Endometrium (tissue), 2 donors: ENCODE data around the gene TP53BP2.

Experiments
- FAIRE-seq: peaks from 2 replicates; lab custom pipeline; 2012; peaks lifted over from hg19 to GRCh38; lab: Jason Lieb, UNC
- donor health status: control.
- donor health status: control.

Gene TP53BP2

DNA sequence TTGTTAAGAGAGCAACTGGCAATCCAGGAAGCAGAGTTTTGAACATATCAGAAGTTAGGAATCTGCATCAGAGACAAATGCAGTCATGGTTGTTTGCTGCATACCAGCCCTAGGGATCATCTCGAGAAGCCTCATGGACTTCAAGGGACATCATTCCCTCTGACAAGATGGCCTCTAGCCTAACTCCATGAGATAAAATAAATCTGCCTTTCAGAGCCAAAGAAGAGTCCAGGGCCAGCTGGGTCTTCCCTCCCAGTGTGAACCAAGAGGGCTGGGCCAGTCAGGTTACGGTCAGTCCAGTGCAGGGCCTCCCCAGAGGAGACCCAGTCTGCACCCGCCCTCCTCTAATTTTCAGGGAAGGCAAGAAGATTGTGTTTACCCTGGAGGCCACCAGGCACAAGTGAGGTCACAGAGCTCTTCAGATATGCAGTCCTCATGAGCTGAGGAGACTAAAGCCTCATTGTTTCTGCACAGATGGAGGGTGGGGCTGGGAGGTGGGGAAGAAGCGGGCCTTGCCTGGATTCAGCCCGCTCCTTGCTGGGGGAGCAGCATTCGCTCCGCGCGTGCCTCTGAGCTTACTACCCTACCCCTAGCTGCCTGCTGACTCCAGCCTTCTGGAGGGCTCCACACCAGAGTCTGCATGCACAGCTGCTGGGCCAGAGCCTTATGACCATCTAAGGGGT is 80.6 kb downstream of the TP53BP2 start:
- no peak for FAIRE-seq

DNA sequence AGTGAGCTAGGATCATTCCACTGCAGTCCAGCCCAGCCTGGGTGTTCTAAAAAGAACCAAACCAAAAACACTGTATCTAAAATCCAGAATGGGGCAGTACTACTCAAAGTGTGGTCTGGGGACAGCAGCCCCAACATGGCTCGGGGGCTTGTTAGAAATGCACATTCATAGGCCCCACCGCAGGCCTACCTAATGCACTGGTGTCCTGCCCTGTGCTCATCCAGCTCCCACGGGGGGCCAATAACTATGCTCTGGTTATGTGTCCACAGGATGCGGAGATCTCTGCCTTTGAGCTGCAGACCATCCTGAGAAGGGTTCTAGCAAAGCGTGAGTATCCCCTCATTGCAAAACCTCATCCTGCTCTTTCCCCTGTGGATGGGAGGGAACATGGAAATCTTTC is 81.9 kb downstream of the TP53BP2 start:
- no peak for FAIRE-seq

DNA sequence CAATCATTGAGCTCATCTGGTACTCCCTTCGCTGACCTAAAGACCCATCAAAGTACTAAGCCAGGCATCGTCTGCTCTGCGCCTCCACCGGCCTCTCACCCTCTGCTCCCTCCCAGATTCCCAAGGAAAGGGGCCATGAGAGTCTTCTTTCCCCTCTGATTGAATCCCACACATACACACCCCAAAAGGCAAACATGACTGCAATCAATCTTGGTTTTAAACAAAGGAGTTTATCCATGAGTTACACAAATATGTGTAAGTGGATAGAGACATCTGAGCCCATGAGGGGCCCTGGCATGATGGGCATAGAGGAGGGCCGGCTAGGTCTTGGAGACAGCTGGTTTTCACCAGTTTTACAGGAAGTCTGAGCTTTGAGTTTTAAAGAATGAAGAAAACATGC is 82.5 kb downstream of the TP53BP2 start:
- no peak for FAIRE-seq

DNA sequence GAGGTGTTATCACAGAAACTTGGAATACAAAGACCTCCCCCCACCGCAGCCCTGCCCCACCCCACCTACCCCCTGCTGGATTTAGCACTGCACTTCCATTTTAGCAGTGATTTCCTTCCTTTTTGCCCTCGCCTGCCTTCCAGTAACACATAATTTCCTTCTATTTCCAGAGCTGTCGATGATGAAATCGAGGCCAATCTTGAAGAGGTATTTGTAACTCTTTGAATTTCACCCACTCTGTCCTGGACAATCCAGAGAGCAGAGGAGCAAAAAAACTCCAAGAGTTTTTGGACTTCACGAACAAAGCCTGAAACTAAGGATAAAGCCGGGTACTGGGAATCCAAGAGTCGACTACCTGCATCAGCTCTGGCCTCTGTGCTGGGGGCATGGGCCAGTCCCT is 84.3 kb downstream of the TP53BP2 start:
- FAIRE-seq: no peak

DNA sequence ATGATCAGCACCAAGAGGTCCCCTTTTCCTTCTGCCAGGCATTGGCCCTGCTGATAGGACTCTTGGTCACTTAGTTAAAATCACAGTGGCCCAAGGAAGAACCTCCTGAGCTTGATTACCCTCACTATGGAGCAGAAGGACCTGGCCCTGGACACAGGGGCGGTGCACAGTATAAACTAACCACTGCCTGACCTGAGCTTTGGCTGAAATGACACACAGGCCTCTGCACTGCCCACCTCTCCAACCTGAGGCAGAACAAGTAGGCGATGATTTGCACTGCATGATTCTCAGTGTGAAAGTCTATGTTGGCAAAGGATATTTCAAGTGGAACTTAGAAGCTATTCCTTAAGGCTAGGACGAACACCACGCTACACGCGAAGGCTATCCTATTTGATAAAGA is 84.9 kb downstream of the TP53BP2 start:
- FAIRE-seq: no peak

DNA sequence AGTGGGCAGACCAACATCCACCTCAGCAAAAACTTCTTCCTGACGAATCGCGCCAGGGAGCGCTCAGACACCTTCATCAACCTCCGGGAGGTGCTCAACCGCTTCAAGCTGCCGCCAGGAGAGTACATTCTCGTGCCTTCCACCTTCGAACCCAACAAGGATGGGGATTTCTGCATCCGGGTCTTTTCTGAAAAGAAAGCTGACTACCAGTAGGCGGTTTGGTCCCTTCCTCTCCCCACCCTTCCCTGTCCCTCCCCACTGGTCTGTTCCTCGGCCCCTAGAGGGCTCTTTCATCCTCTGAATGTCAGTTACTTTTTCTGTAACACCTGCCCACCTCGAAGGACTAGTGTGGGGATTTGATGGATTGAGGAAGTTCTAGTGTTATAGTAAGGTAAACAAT is 86.5 kb downstream of the TP53BP2 start:
- no peak for FAIRE-seq

DNA sequence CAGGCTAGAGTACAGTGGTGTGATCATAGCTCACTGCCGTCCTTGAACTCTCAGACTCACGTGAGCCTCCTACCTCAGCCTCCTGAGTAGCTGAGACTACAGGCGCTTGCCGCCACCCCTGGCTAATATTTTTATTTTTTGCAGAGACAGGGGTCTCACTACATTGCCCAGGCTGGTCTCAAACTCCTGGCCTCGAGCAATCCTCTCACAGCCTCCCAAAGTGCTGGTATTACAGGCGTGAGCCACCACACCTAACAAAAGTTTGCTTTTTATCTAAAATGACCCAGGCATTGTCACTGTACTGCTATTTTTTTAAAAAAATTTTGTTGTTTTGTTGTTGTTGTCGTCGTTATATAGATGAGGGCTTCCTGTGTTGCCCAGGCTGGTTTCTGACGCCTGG is 87.0 kb downstream of the TP53BP2 start:
- no peak for FAIRE-seq

DNA sequence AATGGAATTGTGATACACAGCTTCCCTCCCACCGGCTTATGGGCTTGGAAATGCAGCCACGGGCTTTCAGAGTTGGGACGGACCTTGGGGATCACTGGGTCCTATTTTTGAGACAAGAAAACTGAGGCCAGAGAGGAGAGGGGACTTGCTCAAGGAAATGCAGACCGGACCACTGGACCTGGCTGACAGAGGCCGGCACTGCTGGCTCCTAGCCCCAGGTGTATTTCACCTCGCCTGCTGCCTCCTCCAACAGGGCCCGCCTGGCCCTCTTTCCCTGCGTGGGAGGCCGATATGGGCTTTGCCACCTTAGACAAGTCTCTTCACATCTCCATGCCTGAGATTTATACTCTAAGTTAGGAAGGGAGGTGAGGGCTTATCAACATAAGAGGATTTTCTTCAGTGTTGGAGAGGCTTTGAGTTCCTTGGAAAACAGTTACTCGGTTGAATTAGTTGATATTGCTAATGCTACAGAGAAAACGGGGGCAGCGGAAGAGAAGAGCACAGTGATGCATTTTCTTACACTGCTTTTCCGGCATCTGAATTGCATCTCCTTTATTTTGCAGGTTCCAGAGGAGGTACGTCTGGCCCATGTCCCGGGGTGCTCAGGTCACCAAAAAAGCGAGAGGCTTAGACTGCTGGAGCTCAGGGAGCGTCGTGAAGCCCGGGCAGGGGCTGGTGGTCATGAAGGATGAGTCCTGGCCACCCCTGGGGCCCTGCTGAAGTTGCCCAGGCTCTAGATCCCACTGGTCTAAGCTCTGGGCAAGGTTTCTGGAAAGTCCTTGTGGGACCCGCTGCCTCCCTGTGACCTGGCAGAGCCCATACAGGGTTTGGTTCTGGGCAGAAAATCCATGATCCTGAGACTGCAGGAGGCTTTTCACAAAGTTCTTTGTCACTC is 88.7 kb downstream of the TP53BP2 start:
- no peak for FAIRE-seq

DNA sequence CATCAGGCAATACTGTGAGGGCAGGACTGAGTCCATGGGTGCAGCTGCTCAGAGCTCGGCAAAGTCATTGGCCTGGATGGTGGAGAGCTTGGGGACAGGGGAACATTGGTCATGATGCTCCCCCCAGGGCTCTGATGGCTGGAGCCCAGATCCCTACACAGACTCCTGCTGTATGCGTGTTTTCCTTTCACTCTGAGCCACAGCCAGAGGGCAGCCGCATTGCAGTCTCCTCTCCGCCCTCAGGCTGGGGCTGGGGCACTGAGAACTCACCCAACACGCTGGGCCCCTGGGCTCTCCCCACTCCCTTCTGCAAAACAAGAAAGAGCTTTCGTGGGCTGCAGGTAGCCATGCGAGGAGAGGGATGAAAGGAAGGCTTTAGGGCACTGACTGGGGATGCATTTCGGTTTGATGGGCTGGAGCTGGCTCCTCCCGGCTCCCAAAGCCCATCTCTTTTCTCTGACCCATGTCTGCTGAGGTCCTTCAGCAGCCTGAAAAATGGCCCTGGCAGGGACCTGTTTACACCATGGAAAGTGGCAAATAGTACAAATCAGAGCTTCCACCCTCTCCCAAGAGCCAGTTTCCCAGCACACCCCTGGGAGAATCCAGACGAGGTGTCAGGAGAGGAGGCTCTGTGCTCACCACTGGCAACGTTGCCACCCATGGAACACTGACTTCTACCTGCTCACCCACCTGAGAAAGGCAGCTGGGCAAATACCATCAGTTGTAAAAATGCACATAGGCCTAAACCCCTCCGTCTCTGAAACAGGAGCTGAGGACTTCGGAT is 89.6 kb downstream of the TP53BP2 start:
- no peak for FAIRE-seq

DNA sequence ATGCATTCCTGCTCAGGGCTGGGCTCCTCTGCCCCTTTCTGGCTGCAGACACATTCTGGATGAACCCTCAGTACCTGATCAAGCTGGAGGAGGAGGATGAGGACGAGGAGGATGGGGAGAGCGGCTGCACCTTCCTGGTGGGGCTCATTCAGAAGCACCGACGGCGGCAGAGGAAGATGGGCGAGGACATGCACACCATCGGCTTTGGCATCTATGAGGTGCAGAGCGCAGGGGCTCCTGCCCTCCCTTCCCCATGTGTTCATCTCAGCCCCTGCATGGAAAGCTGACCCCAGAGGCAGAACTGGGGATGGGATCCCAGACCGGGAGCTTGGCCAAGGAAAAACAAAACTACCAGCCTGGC is 90.3 kb downstream of the TP53BP2 start:
- no peak for FAIRE-seq

DNA sequence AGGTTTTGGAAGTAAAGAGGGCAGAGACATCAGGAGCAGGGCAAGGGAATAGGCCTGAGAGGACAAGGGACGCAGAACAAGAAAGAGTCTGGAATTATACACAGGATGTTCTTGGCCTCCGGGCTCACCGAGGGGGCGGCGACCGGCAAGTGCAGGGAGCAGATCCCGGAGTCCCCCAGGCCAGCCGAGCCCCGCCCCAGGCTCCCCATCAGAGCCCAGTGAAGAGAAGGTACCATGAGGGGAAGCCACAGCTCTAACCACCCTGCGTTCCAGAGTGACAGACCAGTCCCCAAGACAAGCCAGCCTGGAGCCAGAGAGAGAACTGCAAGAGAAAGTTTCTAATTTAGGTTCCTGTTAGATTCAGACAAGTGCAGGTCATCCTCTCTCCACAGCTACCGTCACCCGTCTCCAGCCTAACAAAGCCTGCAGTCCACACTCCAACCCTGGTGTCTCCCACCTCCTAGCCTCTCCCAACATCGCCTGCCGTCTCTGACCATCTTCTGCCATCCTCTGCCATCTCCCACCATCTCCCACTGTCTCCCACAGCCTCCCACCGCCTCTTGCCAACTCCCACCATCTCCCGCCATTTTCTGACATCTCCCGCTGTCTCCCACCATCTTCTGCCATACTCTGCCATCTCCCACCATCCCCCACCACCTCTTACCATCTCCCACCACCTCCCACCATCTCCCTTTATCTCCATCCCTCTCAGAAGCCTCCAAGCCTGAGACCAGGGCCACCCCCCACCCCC is 90.9 kb downstream of the TP53BP2 start:
- FAIRE-seq: no peak

DNA sequence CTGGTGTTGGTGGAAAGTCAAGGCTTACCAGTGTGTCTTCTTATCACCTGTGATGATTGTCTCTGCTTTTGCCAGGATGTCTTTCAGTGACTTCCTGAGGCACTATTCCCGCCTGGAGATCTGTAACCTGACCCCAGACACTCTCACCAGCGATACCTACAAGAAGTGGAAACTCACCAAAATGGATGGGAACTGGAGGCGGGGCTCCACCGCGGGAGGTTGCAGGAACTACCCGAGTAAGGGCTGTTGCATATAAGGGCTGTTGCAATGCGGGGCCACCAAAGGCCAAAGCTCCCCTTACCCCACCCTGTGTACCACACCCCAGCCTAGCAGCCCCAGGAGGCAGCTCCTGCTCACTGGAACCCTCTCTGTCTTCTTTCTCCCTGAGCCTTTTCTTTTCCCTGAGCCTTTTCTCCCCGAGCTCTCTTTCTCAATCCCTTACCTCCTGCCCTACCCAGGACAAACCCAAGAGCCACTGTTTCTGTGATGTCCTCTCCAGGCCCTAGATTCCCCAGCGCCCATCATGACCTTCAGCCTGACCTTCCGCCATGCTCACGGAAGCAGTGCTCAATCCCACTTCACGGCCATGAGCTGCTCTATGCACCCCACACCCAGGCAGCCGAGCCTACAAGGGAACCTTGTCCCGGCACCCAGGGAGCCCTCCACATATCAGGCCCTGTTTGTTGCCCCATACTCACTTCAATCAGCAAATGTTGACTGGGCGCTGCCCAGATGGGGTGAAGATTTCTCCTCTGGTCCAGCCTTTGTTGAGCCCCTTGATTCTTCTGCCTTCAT is 92.8 kb downstream of the TP53BP2 start:
- no peak for FAIRE-seq

DNA sequence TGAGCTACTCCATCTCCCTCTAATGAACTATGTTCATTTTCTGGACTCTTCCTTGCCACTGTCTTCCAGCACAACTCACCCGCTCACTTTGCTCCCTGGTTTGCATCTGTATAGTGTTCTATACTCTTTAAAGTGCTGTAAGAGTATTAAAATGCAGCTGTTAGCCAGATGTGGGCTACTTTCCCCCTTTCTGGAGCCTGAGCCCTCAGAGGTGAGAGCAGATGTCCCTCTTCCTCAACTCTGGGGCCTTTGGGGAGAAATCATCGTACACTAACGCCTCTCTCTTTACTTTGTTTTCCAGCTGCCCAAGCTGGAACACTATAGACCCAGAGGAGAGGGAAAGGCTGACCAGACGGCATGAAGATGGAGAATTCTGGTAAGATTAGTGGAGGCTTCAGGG is 94.1 kb downstream of the TP53BP2 start:
- no peak for FAIRE-seq

DNA sequence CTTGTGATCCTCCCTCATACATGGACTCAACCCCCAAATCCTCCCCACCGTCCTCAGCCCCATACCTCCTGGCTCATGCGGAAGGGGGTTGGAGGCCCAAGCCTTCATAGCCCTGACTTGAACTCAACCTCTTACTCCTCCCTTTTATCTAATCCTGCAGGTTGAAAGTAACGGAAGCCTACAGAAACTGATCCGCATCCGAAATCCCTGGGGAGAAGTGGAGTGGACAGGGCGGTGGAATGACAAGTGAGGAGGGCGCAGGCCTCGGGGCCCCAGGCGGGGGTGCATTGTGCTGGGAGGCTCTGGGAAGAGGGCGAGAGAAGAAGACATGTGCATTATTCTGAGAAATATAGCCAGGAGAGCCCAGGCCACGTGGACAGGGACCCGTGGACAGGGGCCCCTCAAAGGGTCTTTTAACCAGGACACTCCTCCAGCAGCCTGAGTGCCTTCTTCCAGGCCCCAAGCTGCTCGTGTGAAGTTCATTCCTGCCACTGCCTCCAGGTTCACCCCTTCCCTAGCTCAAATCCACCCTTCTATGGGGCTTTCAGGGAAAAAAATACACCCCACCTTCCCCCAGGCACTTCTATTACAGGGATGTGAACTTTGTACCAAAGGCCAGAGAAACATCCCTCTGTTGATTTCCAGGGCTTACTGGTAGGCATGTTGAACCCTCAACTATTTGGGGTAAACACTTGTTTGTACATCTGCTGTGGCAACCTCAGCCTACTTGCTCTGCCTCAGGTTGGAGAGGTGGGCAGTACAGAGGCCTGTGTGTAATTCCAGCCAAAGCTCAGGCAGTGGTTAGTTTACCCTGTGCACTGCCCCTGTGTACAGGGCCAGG is 94.8 kb downstream of the TP53BP2 start:
- no peak for FAIRE-seq

DNA sequence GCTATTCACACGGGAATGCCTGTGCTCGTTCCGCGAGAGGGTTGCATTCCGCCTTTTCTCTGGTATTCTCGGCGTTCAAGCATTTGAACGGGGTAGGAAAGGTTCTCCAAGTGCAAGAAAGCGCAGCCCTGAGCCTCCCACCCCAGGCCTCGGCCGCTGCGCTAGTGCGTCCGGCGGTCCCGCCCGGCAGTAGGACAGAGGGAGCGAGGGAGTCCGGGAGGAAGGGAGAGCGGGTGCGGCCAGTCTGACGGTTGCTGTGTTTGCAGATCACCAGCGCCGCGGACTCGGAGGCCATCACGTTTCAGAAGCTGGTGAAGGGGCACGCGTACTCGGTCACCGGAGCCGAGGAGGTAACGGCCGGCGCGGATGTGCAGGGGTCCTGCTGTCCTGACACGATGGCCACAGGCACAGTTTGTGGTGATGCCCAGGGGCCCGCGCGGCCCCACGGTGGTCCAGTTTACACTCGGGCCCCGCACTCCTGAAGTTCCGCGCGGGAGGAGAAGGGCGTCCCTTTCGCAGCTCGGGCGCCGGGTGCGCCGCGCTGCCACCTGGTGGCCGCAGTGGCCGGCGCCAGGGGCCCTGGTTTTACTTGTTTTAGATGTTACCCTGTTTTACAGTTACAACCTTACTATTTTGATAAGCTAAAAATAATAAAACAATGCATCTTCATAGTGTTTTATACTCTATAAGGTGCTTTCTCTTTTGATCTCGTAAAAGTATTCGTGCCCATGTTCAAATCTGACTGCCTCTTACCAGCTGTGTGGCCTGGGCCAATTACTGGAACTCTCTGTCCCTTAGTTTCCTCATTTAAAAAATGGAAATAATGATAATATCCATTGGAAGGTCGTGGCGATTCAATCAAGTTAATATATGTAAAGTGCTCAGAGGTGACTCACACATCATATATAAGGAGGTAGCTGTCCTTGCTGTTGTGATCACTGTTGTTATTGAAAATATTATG is 96.7 kb downstream of the TP53BP2 start:
- no peak for FAIRE-seq

DNA sequence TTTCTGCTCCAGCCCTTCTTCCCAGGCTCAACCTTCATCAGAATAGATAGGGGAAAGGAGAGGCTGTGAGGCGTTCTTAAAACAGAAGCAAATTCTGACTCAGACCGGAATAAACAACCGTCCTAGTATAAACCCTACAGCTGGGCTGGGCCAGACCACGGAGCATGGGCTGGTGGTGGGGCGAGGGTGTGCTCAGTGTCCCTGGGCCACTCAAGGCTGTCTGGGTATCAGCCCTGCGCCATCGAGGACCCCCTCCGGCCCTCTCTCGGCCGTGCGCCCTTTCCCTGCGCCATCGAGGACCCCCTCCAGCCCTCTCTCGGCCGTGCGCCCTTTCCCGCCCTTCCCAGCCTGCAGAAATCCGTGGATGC is 97.4 kb downstream of the TP53BP2 start:
- FAIRE-seq: no peak

DNA sequence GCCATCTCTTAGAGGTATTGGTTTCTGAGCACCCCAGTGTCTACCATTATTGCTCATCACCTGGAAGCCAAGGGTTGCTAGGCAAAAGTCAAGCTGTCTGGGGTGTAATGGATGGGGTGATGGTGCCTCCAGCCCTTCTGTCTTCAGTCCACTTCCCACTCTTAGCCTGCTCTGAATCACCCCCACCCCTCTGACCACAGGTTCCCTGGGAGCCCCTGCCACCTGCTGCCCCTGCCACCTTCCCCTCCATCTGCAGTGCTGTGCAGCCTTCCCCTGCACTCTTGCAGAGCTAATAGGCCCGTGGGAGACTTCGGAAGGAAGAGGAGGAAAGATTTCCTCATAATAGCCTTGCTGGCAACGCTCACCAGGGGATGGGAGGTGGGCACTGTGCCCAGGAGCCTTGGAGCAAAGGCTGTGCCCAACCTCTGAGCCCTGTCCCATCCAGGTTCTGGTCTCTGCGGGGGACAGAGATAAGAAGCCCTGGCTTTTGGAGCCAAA is 97.9 kb downstream of the TP53BP2 start:
- no peak for FAIRE-seq

DNA sequence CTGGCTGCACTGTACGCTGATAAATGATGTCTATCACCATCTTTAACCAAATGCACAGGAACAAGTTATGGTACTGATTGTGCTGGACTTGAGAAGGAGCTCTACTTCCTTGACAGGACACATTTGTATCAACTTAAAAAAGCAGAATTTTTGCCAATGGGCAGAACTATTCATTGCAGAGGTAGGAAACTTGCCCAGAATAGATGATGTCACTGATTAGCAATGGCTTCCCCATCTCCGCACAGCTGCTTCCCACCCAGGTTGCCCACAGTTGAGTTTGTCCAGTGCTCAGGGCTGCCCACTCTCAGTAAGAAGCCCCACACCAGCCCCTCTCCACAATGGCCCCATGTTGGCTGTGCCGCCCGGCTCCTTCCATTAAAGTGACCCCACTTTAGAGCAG is 100.0 kb downstream of the TP53BP2 start:
- FAIRE-seq: no peak

DNA sequence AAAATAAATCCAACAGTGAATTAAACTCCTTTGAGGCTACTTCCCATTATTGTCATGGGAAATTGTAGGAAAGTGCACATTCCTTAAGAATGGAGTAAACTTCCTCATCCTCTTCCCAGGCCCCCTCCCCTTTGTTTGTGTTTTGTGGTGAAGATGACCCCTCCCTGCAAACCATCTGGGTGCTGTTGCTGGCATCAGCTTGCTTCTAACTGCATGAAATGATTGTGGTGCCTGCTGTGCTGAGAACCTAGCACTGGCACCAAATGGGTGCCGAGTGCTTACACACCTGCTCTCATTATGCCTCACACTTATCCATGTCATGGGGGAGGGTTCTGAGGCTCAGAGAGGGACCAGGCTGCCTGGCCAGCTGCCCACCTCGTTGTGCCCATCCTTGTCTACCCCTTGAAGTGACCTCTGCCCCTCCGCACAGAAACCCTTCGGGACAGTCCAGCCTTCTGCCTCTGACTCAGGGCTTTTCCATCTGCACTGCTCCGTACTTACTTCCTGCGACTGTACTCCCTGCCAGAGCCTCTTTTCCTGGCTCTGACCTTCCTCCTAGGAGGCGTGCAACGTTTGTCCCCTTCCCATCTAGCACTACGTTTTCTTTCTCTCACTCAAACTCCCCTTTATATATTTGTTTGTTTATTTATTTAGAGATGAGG is 102.8 kb downstream of the TP53BP2 start:
- no peak for FAIRE-seq
